ENCODE data around the gene ACVRL1.

ACVRL1 gene

GRCh38 chr12:51907083-51907855 is at the start of gene ACVRL1:
TSS of gene ACVRL1 (plus strand) at chr12:51907504. CDS start at chr12:51912475, 4,971 bp downstream.
- no peak for DNase-seq

DNA sequence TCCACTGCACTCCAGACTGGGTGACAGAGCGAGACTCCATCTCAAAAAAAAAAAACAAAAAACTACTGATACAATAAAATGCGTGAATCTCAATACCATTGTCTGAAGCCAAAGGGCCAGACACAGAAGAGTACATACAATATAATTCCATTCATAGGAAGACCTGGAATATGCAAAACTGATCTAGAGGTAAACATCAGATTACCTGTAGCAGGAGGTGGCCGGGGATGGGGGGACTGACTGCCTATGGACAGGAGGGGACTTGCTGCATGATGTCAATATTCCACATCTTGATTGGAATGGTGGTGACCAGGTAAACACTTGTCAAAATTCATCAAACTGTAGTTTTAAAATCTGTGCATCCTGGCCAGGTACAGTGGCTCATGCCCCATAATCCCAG is 46.3 kb upstream of the ACVRL1 start:
- DNase-seq: no peak

- no peak for DNase-seq
Measured at GRCh38 chr12:51862947-51863346, 44.4 kb upstream of the ACVRL1 start.

GRCh38 chr12:51863363-51863932 is 43.9 kb upstream of the ACVRL1 start:
- DNase-seq: no peak

GRCh38 chr12:51863933-51864832 is 43.1 kb upstream of the ACVRL1 start:
- DNase-seq: no peak

GRCh38 chr12:51864833-51865670 is 42.3 kb upstream of the ACVRL1 start:
- no peak for DNase-seq

DNA sequence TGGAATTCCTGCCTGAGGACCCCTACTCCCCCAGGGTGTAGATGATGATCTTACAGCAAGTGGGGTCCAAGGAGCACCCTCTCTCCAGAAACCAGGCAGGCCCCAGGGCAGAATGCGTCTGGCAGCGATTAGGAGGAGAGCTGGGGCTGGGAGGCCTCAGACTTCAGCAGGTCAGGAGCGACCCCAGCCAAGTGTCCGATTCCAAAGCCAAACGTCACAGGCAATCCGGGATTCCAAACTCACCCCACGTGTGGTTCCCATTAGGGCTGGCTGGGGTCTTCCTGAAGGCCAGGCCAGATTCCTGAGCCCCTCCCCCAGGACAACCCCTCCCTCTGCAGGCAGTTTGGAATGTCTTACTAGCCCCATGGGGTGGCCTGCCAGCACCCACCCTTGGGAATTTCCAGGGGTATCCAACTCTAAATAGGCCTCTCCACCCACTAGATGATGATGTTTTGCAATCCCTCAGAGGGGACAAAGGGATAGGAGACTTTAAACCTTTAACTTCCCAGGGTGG is 41.5 kb upstream of the ACVRL1 start:
- DNase-seq: no peak

- DNase-seq: no peak
Measured at GRCh38 chr12:51866324-51866723, 41.0 kb upstream of the ACVRL1 start.

GRCh38 chr12:51866762-51867161 is 40.5 kb upstream of the ACVRL1 start:
- no peak for DNase-seq

- DNase-seq: no peak
Measured at GRCh38 chr12:51867371-51867770, 39.9 kb upstream of the ACVRL1 start.

DNA sequence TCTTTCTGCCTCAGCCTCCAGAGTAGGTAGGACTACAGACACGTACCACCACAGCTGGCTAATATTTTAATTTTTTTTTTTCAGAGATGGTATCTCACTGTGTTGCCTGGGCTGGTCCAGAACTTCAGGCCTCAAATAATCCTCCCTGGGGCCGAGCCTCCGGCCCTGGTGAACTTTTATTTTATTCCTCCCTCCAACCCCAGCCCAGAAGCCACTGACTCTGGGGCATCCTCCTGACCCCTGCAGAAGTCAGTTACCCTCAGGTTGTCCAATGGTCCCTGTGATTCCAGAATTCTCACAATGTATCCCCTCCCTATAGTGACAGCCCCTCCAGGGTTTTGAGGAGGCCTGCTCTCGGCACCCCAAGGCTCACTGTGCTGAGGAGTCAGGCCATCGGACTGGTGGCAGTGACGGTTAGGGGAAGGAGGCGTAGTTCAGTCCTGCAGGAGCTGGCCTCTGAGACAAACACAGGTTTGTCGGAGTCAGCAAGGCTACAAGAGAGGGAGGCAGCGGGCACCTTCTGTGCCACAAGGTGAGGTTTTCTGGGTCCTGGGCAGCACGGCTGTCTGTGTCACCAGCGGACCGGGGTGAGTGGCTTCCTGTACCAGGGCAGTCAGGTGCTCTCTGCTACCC is 39.4 kb upstream of the ACVRL1 start:
- DNase-seq: no peak

DNA sequence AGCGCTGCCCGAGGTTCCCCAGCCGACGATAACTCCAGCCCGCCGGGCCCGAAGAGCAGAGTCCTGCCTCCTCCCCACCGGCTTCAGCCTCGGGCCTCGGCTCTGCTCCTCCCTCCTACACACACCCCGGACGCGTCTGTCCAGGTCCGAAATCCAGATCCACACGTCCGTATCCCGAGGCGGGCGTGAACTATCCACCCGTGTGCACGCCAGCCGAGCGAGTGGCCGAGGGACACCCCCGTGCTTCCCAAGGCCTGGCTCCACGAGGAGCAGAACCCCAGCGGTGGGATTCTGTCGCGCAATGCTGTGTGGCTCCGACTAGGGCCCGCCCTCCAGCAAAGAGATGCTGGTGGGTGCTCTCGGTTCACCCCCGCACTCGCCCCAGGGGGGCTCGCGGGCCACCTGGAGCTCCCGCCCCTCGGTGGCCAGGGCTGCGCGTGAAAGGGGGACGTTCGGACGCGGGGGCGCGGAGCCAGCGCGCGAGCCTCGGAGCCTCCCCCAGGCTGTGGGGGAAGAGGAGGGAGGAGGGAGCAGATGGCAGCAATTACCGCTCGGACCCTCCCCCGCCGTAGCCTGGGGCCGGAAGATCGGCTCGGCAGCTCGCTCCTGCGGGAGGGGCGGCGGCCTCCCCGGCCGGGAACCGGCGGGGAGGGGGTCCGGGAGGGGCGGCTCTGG is 38.3 kb upstream of the ACVRL1 start:
- no peak for DNase-seq

DNA sequence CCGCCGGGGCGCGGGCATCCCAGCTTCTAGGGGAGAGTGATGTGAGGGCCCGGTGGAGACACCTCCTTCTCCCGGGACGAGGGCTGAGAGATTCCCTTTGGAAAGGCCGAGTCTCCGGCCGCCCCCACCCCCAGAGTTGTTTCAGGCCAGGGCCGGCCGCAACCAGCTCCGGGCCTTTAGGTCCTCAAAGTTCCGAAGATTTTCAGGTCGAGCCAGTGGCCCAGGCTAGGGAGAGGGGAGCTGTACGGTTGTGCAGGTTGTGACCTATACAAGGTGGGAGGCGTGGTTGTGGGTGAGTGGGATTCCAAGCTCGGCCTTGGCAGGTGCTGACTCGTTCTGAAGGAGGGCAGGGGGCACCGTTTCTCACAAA is 37.8 kb upstream of the ACVRL1 start:
- no peak for DNase-seq

DNA sequence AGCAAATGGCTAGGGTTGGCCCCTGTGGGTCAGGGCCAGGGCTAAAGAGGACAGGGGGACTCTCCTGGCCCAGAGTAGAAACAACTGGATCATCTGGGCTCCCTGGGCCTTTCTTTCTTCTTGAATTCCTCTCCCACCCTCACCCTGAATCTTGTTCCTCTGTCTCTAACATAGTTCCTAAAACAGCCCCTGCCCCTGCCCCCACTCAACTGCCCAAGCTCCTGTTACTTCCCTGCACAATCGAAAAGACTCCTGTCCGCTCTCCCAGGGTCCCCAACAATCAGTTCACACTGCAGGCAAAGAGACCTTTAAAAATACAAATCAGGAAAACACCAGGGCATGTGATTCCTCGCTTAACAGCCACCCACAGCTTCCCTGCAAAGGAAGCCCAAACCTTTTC is 37.4 kb upstream of the ACVRL1 start:
- no peak for DNase-seq

GRCh38 chr12:51870504-51870903 is 36.8 kb upstream of the ACVRL1 start:
- no peak for DNase-seq

GRCh38 chr12:51871126-51871525 is 36.2 kb upstream of the ACVRL1 start:
- DNase-seq: no peak

GRCh38 chr12:51871918-51872688 is 35.2 kb upstream of the ACVRL1 start:
- DNase-seq: no peak

- no peak for DNase-seq
Measured at GRCh38 chr12:51872689-51872981, 34.7 kb upstream of the ACVRL1 start.

DNA sequence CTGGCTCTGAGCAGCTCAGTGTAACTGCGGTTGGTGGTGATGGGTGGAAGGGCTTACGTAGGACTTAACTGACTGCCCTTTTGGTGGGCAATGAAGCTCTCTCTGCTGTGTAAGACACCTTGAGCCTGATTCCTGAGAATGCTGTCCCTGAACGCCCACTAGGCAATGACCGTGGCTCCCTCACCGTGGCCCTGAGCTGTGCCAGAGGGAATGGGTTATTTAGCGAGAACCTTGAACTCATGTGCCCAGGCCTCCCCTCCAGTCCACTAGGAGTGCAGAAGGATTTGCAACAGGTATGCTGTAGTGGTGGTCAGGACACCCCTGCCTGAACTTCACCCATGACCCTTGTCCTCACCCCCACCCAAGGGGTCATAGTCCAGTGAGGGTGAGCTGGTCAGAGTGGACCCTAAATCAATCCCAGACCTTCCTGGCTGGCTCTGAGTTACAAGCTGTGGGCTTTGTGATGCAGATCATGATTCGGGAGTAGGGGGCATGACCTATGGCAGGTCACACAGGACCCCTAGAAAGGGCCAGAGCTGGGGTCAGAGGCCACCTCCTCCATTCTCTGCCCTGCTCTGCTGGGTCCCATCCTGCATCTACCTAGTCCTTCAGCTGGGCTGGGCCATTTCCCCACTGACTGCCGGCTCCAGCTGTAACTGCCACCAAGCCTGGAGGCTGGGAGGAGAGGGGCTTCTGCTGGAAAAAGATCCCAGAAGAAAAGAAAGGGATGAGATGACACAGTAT is 33.9 kb upstream of the ACVRL1 start:
- DNase-seq: no peak

GRCh38 chr12:51874000-51874399 is 33.3 kb upstream of the ACVRL1 start:
- no peak for DNase-seq
